Activated CD4-positive, CD25-positive, alpha-beta regulatory T cell treated with anti-CD3 and anti-CD28 coated beads, Interleukin-2, amount 50 U/mL, for 16 hours (primary cell): Measurements from ENCODE around the gene KISS1R.

Experiments
- DNase-seq: peaks from one replicate; pipeline ENCODE4 v3.0.0-alpha.2; 2020; ENCODE audit warnings: low read depth, low spot score

KISS1R gene

DNA sequence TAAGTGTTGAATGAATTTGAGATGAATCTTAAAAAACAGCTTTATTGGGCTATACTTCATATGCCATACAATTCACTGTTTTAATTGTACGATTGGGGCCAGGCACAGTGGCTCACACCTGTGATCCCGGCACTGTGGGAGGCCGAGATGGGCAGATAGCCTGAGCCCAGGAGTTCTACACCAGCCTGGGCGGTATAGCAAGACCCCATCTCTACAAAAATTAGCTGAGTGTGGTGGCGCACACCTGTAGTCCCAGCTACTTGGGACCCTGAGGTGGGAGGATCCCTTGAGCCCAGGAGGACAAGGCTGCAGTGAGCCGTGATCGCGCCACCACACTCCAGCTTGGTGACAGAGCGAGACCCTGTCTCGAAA lies 19.0 kb downstream of the KISS1R start:
- no peak for DNase-seq

GRCh38 chr19:937259-937694 lies 20.1 kb downstream of the KISS1R start:
- DNase-seq: no peak

DNA sequence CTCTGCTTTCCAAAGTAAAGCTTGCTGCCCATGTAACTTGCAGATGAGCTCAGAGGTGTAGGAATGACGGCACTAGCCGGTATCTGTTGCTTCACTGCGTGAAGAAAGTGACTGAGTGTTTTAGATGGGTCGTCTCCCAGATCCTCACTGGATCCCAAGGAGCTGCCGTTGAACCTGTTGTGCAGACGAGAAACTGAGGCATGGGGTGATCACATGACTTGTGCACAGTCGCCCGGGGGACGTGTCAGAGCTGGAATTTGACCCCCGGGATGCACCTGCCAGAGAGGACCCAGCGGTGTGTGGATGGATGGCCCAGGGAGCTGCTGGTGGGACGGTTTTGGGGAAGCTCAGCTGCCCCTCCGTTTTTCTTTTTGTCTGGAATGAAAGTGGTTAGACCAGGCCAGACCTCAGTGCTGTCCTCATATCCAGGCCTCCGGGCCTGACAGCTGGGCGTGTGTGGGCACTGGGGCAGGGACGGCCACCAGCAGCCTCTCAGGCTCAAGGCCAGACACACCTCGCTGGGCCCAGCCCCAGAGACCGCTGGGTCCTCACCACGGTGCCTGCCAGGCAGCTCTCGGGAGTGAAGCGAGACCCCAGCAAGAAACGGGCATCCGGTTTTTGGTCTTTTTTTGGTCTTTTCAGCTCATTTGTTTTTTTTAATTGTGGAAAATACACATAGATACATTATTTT lies 21.2 kb downstream of the KISS1R start:
- no peak for DNase-seq

DNA sequence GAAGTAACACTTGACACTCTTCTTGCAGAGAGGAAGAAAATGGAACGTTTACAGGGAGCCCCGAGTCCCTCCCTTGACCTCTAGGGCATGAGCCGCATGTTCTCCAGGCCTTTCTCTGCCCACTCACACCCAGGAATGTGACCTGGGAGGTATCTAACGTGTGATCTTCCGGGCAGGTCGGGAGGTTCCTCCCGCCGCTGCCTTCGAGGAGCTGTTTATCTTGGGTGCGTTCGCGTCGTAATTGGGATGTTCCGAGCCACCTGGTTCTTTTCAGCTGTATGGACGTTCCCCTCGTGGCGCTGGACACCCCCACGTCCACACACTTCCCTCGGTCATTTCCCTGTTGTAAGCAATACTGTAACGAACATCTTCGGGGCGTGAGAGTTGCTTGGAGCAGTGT lies 22.3 kb downstream of the KISS1R start:
- DNase-seq: no peak

DNA sequence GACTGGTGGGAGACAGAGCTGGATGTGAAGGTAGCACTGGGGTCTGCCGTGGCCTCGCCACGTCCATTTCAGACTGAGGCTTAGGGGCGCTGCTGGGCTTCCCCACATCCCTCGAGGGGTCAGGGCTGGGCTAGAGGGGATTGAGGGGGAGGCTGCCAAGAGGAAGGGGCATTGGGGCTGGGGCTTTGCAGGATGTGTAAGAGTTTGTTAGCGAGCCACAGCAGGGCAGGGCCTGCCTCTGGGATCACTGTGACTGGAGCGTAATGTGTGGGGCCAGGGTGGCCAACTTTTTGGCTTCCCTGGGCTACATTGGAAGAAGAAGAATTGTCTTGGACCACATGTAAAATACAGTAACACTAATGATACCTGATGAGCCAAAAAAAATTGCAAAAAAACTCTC lies 22.8 kb downstream of the KISS1R start:
- no peak for DNase-seq

DNA sequence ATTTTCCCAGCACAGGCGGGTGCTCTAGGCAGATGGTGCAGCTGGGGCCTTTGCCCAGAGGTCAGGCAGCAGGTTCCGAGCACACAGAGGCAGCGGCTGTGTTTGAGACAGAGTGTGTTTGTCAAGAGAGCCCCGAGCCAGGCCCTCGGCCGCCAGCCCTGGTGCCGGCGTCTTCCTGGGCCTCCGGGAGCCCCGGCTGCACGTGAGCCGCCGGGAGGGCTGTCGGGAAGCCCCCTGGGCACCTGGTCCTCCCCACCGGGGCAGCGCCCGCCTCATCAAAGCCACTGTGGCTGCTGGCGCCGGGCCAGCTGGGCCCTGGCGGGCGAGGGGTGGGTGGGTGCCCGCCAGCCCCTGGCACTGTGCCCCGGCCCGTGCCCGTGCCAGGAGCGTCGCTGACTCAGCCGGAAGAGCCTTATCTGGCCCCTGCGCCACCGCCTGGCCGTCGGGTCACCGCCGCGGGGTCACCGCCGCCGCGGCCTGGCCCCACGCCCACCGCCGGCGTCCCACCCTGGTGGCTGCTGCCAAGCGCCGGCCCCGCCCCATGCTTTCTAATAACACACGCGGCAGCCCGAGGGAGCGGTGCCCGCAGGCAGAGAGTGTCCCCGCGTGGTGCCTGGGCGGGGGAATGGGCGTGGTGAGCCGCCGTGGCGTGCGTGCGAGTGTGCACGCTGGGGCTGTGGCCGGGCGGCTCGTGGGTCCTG lies 23.6 kb downstream of the KISS1R start:
- DNase-seq: peak; percentile 42

DNA sequence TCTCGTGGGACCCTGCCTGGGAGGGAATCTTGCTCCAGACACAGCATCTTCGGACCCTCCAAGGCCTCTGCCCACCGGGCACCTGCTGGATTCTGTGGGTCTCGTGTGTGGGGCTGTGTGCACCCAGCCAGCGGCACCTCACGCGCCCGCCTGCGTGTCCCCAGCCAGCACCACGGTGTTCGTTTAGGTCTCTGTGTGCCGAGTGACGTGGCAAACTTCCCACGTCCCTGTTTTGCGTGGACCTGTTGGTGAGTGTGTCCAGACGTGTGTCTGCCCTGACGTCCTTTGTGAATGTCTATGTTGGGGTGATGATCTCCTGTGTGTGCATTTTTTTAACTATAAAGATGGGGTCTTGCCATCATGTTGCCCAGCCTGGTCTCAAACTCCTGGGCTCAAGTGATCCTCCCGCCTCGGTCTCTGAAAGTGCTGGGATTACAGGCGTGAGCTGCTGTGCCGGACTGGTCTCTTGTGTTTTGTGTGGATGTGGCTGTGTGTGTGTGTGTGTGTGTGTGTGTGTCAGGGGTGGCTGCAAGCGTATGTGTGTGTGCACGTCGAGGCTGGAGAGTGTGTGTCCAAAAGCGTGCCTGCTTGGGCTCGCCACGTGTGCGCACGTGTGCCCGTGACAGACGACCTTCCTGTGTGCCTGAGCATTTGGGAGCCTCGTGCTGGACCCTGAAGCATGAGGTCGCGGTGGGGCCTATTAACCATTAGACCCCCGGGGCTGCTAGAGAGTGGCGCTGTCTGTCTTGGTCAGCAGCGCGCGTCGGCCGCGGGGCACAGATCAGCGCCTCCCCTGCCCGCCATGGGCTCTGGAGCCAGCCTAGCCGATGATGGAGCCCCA lies 24.4 kb downstream of the KISS1R start:
- DNase-seq: no peak

- DNase-seq: no peak
These were observed 25.1 kb downstream of the KISS1R start for GRCh38 chr19:942133-942645.

DNA sequence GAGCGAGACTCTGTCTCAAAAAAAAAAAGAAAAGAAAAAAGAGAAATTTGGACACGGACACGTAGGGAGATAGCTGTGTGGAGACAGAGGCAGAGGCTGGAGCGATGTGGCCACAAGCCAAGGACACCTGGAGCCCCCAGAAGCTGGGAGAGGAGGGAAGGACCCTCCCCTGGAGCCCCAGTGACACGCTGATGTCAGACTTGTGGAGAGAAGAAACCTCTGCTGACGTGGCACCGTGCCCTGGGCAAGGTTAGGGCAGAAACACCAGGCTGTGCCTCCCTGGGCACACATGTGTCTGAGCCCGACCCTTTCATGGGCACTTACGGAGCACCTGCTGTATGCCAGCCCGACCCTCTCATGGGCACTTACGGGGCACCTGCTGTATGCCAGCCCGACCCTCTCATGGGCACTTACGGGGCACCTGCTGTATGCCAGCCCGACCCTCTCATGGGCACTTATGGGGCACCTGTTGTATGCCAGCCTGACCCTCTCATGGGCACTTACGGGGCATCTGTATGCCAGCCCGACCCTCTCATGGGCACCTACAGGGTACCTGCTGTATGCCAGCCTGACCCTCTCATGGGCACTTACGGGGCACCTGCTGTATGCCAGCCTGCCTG lies 26.5 kb downstream of the KISS1R start:
- no peak for DNase-seq

- no peak for DNase-seq
These were observed 27.0 kb downstream of the KISS1R start for GRCh38 chr19:944171-944567.

GRCh38 chr19:944663-945241 lies 27.6 kb downstream of the KISS1R start:
- DNase-seq: no peak

DNA sequence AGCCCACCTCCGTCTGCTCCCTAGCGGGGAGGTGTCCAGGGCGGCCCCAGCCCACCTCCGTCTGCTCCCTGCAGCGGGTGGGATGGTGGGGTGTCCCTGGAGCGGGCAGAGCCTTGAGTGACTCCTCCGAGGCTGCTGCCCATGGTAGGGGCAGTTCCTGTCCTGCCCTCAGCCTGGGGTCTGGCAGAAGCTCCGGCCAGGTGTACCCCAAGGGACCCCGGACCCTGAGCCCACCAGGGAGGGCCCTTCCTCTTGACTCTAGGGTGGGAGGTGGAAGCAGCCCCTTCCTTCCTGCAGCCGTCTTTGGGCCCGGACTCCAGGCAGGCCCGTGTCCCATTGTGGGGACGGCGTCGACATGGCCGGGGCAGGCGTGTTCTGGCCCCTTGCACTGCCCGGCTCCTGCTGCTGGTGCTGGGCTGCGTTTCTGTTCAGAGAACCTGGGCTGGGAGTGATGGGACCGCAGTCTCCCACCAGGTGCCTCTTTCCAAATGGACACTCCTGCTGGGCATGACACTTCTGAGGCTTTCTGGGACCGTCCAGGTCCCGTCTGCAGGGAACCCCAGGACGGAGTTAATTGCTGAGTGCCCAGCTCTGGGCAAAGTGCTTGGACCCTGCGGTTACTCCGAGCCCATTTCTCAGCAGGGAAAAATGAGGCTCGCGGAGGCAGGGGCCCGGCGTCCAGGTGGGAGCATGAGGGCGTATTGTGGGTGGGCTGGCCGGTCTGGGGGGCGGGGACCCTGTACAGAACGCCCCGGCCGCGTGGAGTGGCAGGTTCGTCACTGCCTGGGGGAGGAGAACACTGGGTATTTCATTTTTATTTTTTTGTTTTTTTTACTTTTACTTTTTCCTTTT lies 28.5 kb downstream of the KISS1R start:
- DNase-seq: no peak

- no peak for DNase-seq
These were observed 30.1 kb downstream of the KISS1R start for GRCh38 chr19:947090-947706.

DNA sequence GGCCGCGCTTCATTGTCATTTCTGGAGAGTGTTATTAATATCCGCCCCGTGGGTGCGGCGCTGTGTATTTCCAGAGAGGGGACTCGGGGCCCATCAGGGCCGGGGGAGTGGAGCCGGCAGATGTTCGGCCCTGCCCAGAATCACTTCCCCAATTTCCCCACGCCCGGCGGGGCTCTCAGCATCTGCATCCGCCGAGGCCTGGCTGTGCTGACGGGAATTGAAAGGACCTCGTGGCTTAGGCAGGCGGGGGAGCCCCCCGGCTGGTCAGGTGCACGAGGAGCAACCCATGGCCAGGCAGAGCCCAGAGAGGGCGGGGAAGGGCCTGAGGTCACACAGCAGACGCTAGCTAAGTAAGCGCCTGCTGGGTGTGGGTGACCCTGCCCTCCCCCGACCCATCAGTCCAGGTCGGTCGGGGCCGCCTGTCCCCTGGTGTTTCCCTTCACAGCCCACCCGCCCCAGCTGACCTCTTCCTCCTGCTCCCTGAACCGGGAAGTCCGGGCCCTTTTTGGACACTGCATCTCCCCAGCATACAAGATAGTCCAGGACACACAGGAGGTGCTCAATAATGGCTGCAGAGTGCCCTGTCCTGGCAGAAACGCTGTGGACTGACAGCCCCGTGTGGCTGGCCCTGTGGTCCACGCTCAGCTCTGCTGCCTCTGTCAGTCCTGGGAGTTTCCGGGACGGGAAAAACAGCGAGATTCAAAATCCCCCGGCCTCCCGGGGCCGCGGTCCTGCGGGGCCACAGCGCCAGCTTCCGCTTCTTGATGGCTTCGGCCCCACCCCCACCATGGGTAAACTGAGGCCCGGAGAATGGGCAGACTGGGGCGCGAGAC lies 30.8 kb downstream of the KISS1R start:
- no peak for DNase-seq

- no peak for DNase-seq
These were observed 31.8 kb downstream of the KISS1R start for GRCh38 chr19:948842-949496.

DNA sequence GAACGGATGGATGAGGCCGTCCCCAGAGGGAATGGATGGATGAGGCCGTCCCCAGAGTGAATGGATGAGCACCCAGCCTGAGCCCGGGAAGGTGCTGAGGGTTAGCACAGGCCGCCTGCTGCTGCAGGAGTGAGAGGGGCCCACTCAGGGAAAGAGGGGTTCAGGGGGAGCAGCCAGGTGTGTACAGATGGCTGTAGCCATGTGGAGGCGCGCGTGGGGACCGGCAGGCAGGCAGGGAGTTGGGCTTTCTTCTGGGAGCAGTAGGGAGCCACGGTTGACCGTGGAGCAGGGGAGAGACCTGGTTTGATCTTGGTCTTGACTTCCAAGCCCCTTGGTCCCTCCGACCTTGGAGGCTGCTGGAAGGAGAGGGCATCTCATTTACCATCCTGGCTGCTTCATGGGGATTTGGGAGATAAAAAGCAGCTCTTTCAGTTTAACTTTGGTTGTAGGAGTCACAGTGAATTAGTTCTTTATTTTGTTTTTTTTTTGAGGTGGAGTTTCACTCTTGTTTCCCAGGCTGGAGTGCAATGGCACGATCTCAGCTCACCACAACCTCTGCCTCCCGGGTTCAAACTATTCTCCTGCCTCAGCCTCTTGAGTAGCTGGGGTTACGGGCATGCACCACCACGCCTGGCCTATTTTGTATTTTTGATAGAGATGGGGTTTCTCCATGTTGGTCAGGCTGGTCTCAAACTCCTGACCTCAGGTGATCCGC lies 33.4 kb downstream of the KISS1R start:
- no peak for DNase-seq

DNA sequence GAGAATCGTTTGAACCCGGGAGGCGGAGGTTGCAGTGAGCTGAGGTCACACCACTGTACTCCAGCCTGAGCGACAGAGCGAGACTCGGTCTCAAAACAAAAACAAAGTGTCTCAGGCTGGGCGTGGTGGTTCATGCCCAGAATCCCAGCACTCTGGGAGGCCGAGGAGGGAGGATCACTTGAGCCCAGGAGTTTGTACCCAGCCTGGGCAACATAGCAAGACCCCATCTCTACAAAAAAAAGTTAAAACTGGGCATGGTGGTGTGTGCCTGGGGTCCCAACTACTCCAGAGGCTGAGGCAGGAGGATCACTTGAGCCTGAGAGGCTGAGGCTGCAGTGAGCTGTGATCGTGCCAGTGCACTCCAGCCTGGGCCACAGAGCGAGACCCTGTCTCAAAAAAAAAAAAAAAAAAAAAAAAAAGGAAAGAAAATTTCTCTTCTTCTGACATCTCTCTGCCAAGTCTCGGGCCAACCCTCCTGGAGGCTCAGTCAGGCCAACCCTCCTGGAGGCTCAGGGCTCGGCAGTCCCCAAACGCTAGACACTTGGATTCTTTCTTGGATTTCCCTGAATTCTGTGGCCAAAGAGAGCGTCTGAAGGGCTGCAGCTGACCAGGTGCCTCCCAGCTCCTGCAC lies 35.0 kb downstream of the KISS1R start:
- DNase-seq: no peak
